ENCODE data around the gene SLCO1B3. TPM values are rescaled to one million over a fixed set of nuclear protein-coding genes. Genes with fewer than 3 reads are reported as not detected.

Gene SLCO1B3
- total and polyA plus RNA-seq, 2 of the 4 experiments (the other 2 are of a cell fraction) = not detected

- H4K8ac ChIP-seq (ENCODE audit: low read depth in 2 of 2, low read length in 2 of 2) = no peak overlapping the region
- intact Hi-C loops (cut with micrococcal nuclease) (no loop called here), in situ Hi-C loops (cut with MboI; ENCODE audit: low sequenced_read_pairs) (no loop called here), dilution Hi-C loops (cut with HindIII; ENCODE audit: low sequenced_read_pairs, unreplicated experiment) (no loop called here)
- DNase-seq (no peak), ATAC-seq (ENCODE audit: low read depth) (no peak)
- peaks cover 5% of the 10 kb centered on the region for H3K9me3 ChIP-seq (ENCODE audit: control insufficient read depth, insufficient read depth, low read length)
- no peak overlapping the region for H2BK15ac ChIP-seq (ENCODE audit: low read depth, low read length)
- no peak overlapping the region for H2BK120ac ChIP-seq (ENCODE audit: low read depth, low read length)
- H3K4me1 ChIP-seq (ENCODE audit: control insufficient read depth, insufficient read depth, low read length) = no peaks in the 10 kb centered on the region
- no peak overlapping the region for H2AK5ac ChIP-seq (ENCODE audit: low read depth, low read length)
- H3K36me3 ChIP-seq (ENCODE audit: control insufficient read depth, insufficient read depth, low read length) = no peaks in the 10 kb centered on the region
- H3K23ac ChIP-seq (ENCODE audit: low read depth, low read length) = no peak overlapping the region
- no peak overlapping the region for H4K91ac ChIP-seq (ENCODE audit: insufficient read depth, low read depth, low read length)
- BruUV-seq (replicated peaks) = no TSS peak
- H2AK9ac ChIP-seq (replicated peaks; ENCODE audit: low read depth, low read length, poor library complexity) = no peak overlapping the region
- H2BK5ac ChIP-seq (ENCODE audit: low read depth, low read length, poor library complexity, severe bottlenecking) = no peak overlapping the region
- no peak overlapping the region for H3K27ac ChIP-seq (ENCODE audit: insufficient read depth, low read length)
- no peak overlapping the region for H3K9ac ChIP-seq (ENCODE audit: low read depth, low read length)
- no peak overlapping the region for H4K5ac ChIP-seq (ENCODE audit: low read depth, low read length)
- no peak overlapping the region for H3K56ac ChIP-seq (ENCODE audit: extremely low read depth, insufficient read depth, low read length)
- H3K4me3 ChIP-seq (ENCODE audit: insufficient read depth, low read depth, low read length) = no peak overlapping the region
- H3K9me1 ChIP-seq (ENCODE audit: insufficient read depth, low read length) = no peaks in the 10 kb centered on the region
- no peak overlapping the region for H3K14ac ChIP-seq (replicated peaks; ENCODE audit: low read depth, low read length)
- H4K20me1 ChIP-seq (ENCODE audit: insufficient read depth, low read length) = no peaks in the 10 kb centered on the region
- H2AFZ ChIP-seq (replicated peaks; ENCODE audit: low read length, poor library complexity) = no peak overlapping the region
- no peak overlapping the region for H3K4ac ChIP-seq (ENCODE audit: low read depth, low read length)
- no peak overlapping the region for H3K18ac ChIP-seq (ENCODE audit: low read depth, low read length)
- 92% methylated on average over 5 of the region's 51 CpGs; no CpG with 5 or more reads in 1 of the 2 experiments for WGBS, 2 experiments (ENCODE audit: extremely low coverage in 2 of 2, insufficient read length in 1 of 2)
- H3K27me3 ChIP-seq (ENCODE audit: control insufficient read depth, insufficient read depth, low read length) = no peaks in the 10 kb centered on the region
- no peak overlapping the region for H3K4me2 ChIP-seq (ENCODE audit: low read depth, low read length)
- ChIA-PET POLR2A (ENCODE audit: unreplicated experiment) (no interaction called here), CTCF (no interaction called here)
- H3K79me1 ChIP-seq (ENCODE audit: low read depth in 1 of 2, low read length in 2 of 2) = no peaks in the 10 kb centered on the region
- no peak overlapping the region for H2BK20ac ChIP-seq (ENCODE audit: low read depth, low read length)
- no peak for TF ChIP-seq MAFK (IDR thresholded peaks at IDR 0.05; ENCODE audit: low read depth, low read length)
- TF ChIP-seq RCOR1 (IDR thresholded peaks at IDR 0.05; ENCODE audit: insufficient replicate concordance, low read length) = no peak
- TF ChIP-seq RFX5 (IDR thresholded peaks at IDR 0.05; ENCODE audit: low read depth, low read length) = no peak
- TF ChIP-seq RAD21 (IDR thresholded peaks at IDR 0.05; ENCODE audit: low read length) = no peak
- no peak for TF ChIP-seq USF2 (IDR thresholded peaks at IDR 0.05; ENCODE audit: low read depth, low read length)
- TF ChIP-seq BHLHE40 (IDR thresholded peaks at IDR 0.05; ENCODE audit: low read depth, low read length) = no peak
- no peak for TF ChIP-seq POLR2A (IDR thresholded peaks at IDR 0.05; ENCODE audit: low read depth, low read length)
- no peak for TF ChIP-seq SMC3 (IDR thresholded peaks at IDR 0.05; ENCODE audit: low read depth, low read length)
- no peak for TF ChIP-seq CHD1 (IDR thresholded peaks at IDR 0.05; ENCODE audit: low read depth, low read length)
- no peak for TF ChIP-seq NFE2L2 (IDR thresholded peaks at IDR 0.05; ENCODE audit: low read depth, low read length)
- TF ChIP-seq FOS (IDR thresholded peaks at IDR 0.05; ENCODE audit: low read depth, low read length) = no peak
- no peak for TF ChIP-seq ELK1 (IDR thresholded peaks at IDR 0.05; ENCODE audit: borderline replicate concordance, low read depth, low read length)
- no peak for TF ChIP-seq MXI1 (IDR thresholded peaks at IDR 0.05; ENCODE audit: borderline replicate concordance, low read depth, low read length)
- no peak for TF ChIP-seq MAZ (IDR thresholded peaks at IDR 0.05; ENCODE audit: borderline replicate concordance, low read depth, low read length)
- TF ChIP-seq CEBPB (IDR thresholded peaks at IDR 0.05; ENCODE audit: low read depth, low read length) = no peak
Measured at GRCh38 chr12:20807192-20808080, 3.1 kb upstream of the SLCO1B3 start.
